Dermis lymphatic vessel endothelial cell (primary cell): Measurements from ENCODE around the gene SIGLEC12. TPM values are rescaled to one million over a fixed set of nuclear protein-coding genes. Genes with fewer than 3 reads are reported as not detected.

Experiments used
- total RNA-seq: library from RNA; depleted of rRNA; stranded (reverse); fragments of >200 nt; gene quantifications from 2 replicates; pipeline ENCODE4 v1.2.1, GENCODE V29; 2014

SIGLEC12 gene
- total RNA-seq, result not detected in 2 replicates

GRCh38 chr19:51501594-51502263 lies at the start of gene SIGLEC12:
Gene SIGLEC12 (minus strand): TSS chr19:51501800. CDS start chr19:51501733, 67 bp downstream.

GRCh38 chr19:51531349-51532315 lies 30.0 kb upstream of the SIGLEC12 start, which contains the start of gene SIGLEC6:
Gene SIGLEC6 (minus strand): TSS chr19:51531670. CDS start chr19:51531648, 22 bp downstream.

GRCh38 chr19:51478381-51479234 lies 23.0 kb downstream of the SIGLEC12 start, which contains the start of gene CEACAM18:
Gene CEACAM18 (plus strand): TSS chr19:51478539.

GRCh38 chr19:51458051-51458645 lies 43.5 kb downstream of the SIGLEC12 start, which contains the start of gene SIGLEC8:
Gene SIGLEC8 (minus strand): TSS chr19:51458454. CDS start chr19:51458387, 67 bp downstream.

Other genes with a start within 250 kb of the SIGLEC12 start
- not detected in 2 replicates for gene IGLON5, start 190.2 kb downstream of the SIGLEC12 start, total RNA-seq
- gene VSIG10L, start 159.7 kb downstream of the SIGLEC12 start, total RNA-seq, result 0.09 and 0.11 TPM in 2 replicates
- gene ETFB, start 135.4 kb downstream of the SIGLEC12 start, total RNA-seq, result 82.4 and 84.5 TPM in 2 replicates
- not detected in 2 replicates for gene CLDND2, start 132.8 kb downstream of the SIGLEC12 start, total RNA-seq
- not detected in 2 replicates for gene NKG7, start 129.1 kb downstream of the SIGLEC12 start, total RNA-seq
- not detected in 2 replicates for gene LIM2, start 113.8 kb downstream of the SIGLEC12 start, total RNA-seq
- gene C19orf84, start 111.2 kb downstream of the SIGLEC12 start, total RNA-seq, result not detected in 2 replicates
- gene SIGLEC10, start 84.2 kb downstream of the SIGLEC12 start, total RNA-seq, result not detected in 2 replicates
- gene SIGLEC8, start 43.3 kb downstream of the SIGLEC12 start, total RNA-seq, result not detected in 2 replicates
- gene CEACAM18, start 23.3 kb downstream of the SIGLEC12 start, total RNA-seq, result not detected in 2 replicates
- not detected in 2 replicates for gene SIGLEC6, start 29.9 kb upstream of the SIGLEC12 start, total RNA-seq
- gene ZNF175, start 69.5 kb upstream of the SIGLEC12 start, total RNA-seq, result 3.5 and 4.5 TPM in 2 replicates
- not detected in 2 replicates for gene SIGLEC5, start 128.6 kb upstream of the SIGLEC12 start, total RNA-seq
- not detected in 2 replicates for gene SIGLEC14, start 145.0 kb upstream of the SIGLEC12 start, total RNA-seq
- gene SPACA6, start 191.5 kb upstream of the SIGLEC12 start, total RNA-seq, result 4.8 and 6.4 TPM in 2 replicates
- gene HAS1, start 222.2 kb upstream of the SIGLEC12 start, total RNA-seq, result under 0.01 TPM in 1 of 2 replicates, not detected in the other